GM03348 (cell line): ENCODE results near the gene SH3PXD2A.

Experiments
- DNase-seq: peaks from one replicate; pipeline ENCODE4 v3.0.0; 2012; ENCODE audit warnings: low spot score

The SH3PXD2A gene

DNA sequence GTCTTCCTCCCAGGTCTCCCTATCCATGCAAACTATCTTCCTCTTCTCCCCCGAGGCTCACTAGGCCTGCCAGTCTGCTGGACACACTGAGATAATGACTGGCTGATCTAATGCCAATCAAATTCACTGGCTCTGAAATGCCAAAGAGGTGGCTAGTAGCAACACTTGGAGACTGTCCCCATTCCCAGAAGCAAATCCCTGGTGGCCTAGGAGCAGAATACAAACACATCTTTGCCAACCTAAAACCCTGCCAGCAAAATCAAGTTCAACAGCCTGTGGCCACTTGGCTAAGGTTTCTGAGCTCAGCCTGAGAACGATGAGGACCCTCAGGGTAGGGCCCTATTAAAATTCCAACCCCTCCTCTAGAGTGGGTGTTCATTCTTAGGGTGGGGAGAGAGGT is 46.6 kb downstream of the SH3PXD2A start:
- no peak for DNase-seq

- DNase-seq, result no peak
These were observed 47.4 kb downstream of the SH3PXD2A start for GRCh38 chr10:103807996-103808395.

- no peak for DNase-seq
These were observed 48.8 kb downstream of the SH3PXD2A start for GRCh38 chr10:103806395-103807187.

GRCh38 chr10:103805781-103806180 is 49.6 kb downstream of the SH3PXD2A start:
- no peak for DNase-seq

- DNase-seq, result no peak
These were observed 50.5 kb downstream of the SH3PXD2A start for GRCh38 chr10:103804871-103805270.

GRCh38 chr10:103803941-103804340 is 51.4 kb downstream of the SH3PXD2A start:
- no peak for DNase-seq

DNA sequence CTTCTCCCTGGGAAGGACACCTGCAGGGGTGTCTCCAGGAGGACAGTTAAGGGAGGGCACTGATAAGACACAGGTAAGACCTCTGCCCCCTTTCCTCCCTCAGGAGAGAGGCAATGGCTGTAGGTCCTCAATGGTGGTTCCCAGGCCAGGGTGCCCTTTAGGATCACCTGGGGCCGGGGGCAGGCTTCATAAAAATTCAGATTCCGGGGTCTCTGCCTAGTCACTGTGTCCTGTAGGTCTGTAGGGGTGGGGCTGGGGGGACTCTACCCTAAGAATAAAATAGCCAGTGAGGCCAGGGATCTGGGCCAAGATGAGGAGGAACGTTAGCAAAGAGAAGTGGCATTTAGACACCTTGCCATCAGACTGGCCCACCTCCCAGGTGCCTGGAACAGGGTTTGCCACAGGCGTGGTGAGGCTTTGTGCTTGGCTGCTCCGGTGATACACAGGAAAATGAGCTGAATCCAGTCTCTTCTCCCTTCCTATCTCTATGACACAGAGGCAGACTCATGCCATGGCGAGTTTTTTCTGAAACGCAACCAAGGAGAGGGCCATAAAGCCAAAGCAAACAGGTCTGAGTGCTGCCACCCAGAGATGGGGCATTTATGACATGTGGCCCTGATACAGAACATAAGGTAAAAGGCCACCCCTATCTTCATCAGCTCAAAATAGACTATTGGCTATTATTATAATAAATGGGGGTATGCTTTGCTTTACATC is 52.6 kb downstream of the SH3PXD2A start:
- DNase-seq, result no peak

GRCh38 chr10:103802081-103802480 is 53.3 kb downstream of the SH3PXD2A start:
- no peak for DNase-seq

- DNase-seq, result no peak
These were observed 54.4 kb downstream of the SH3PXD2A start for GRCh38 chr10:103800789-103801540.

DNA sequence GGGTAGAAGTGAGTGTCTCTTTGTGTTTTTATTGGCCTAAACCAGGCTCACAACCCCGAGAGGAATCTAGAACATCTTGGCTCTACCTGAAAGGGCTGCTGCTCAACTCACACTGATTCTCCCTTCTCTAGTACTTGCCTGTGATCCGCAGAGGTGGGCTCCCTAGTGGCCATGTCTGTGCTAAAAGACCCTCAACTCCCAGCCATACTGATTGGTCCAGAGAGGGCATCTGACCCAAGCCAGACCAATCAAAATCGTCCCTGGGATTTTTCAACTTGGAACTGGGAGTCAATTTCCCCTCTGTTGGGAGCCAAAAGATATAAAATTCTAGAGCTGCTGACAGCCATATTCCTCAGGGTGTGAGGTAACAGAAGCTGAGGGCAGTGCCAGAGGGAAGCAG is 55.3 kb downstream of the SH3PXD2A start:
- DNase-seq, result no peak

DNA sequence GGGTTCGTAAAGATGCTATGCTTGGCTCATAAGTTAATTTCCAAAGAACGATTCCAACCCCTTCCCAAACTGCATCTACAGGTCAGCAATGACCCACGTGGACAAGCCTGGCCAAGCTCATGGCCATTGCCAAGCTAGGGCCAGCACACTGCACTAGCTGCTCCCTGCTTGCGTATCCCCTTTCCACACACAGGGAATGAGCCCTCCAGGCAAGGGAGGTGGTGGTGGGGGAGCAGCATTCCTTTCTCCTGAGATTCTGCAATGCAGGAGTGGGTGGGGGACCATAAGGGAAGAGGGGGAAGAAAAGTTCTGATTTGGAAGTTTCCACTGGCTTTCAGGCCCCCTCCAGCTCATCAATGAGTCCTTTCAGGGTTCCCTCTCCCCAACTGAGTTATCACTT is 56.0 kb downstream of the SH3PXD2A start:
- DNase-seq, result no peak

GRCh38 chr10:103798511-103798910 is 56.9 kb downstream of the SH3PXD2A start:
- DNase-seq, result no peak

DNA sequence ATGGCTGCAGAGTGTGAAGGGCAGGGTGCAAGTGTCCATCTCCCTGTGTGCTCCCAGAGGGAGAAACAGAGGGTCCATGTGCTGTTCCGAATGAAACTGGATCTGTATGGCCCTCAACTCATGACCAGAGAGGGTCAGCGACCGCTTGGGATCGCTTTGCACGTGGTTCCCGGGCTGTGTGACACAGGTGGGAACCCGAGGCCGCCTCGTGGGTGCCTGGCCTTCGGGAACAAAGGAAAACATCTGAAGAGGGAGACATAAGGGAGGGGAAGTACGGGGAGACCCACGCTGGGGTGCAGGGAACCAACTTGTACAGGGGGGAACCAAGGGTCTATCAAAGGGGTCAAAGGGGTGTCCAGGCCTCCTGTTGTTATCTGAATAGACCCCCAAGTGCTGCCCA is 57.5 kb downstream of the SH3PXD2A start:
- DNase-seq, result no peak

DNA sequence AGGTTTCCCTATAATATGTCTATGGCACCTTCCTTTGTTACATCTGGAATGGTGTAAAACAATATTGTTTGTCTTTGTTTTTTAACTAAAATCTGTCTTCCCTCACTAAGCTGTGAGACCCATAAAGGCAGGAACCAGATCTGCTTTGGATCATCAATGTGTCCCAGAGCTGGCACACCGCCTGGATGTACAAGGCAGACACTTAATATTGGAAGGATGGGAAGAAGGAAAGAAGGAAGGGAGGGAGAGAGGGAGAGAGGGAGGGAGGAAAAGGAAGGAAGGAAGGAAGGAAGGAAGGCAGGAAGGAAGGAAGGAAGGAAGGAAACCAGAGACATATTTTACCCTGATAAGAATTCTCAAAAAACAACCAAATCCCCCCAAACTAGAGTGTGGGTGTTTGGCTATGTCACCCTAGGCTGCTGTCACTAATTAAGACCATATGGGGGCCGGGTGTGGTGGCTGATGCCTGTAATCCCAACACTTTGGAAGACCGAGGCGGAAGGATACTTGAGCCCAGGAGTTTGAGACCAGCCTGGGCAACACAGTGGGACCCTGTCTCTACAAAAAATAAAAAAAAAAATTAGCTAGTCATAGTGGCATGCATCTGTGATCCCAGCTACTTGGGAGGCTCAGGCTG is 59.6 kb downstream of the SH3PXD2A start:
- peak; percentile 26 for DNase-seq

DNA sequence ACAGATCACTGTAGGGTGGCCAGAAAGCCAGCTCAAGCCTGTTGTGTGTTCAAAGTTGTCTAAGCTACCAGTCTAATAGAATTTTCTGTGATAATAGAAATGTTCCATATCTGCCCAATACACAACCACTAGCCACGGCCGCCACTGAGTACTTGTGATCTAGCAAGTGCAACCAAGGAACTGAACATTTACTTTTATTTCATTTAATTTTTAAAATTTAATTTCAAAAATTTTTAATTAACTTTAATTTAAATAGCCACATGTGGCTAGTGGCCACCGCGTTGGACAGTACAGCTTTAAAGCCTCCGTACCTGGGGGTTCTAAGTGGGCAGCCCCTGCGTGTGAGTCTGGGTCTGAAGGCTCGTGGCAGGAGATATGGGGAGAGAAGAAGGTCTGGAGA is 60.4 kb downstream of the SH3PXD2A start:
- no peak for DNase-seq

- no peak for DNase-seq
These were observed 61.2 kb downstream of the SH3PXD2A start for GRCh38 chr10:103793920-103794883.

DNA sequence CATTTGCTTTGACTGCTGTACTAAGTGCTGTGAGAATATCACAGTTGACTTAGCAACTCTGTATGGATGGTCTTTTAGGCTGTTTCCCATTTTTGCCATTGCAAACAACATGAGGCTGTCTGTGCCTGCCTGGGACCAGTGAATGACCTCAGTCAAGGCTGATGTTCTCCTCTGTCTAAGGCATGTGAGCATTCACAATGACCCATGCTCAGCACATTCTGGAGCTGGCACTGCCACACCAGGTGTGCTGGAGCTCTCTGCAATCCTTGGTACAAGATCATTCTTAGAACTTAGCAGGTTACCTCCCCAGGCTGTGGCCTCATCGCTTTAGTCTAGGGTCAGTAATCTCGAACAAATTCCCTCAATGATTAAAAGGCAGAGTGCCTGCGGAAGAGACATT is 61.9 kb downstream of the SH3PXD2A start:
- no peak for DNase-seq

DNA sequence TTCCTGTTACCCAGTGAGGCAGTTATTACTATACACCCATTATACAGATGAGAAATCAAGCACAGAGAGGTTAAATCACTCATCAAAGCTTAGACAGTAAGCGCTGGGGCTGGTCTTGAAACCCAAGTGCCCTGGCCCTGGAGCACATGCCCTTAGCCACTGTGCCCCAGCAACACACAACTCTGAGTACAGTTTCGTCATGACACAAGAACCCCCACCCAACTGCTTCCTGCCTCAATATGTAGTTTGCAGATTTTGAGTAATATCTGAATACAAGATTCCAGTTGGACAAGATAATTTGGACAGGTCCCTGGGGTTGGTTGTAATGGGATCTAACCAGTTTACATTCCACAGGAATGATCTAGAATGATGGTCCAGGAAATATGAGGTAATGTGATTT is 62.8 kb downstream of the SH3PXD2A start:
- DNase-seq, result peak; percentile 77

GRCh38 chr10:103791858-103792257 is 63.5 kb downstream of the SH3PXD2A start:
- DNase-seq, result no peak

- DNase-seq, result no peak
These were observed 64.1 kb downstream of the SH3PXD2A start for GRCh38 chr10:103791291-103791690.

DNA sequence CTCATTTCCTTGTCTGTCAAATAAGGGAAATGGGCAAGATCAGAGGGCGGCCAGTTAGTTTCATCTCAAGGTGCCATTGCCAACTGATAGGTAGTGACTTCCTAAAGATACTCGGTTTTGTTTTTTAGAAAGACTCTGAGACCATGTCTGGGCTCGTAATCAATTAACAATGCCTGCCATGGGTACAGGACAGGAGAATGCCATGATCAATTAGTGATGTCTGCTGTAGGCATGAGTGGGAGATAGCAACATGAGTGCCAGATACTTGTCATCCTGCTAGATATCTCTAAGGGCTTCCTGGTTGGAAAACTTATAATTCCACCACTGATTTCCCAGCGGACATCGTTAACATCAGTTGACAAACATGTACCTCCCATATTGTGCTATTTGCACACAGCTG is 64.8 kb downstream of the SH3PXD2A start:
- DNase-seq, result no peak
